ENCODE data around the gene PPP2R5D. TPM values are rescaled to one million over a fixed set of nuclear protein-coding genes. Genes with fewer than 3 reads are reported as not detected.

Gene PPP2R5D
- total RNA-seq, 1 experiment from 2014 or later, result 53.7 TPM

- Histone ChIP-seq H3K9me2 (ENCODE audit: insufficient read depth) (no peaks in the 10 kb centered on the region), H3K27me3 (ENCODE audit: insufficient read depth, low read depth) (no peaks in the 10 kb centered on the region), H3K79me2 (ENCODE audit: low read depth) (no peaks in the 10 kb centered on the region), H3F3A (ENCODE audit: insufficient read depth, low read depth) (peaks cover 22% of the 10 kb centered on the region), H4K20me1 (ENCODE audit: insufficient read depth) (no peaks in the 10 kb centered on the region), H2AFZ (no peak overlapping the region), H3K4me1 (replicated peaks; ENCODE audit: insufficient read depth) (peaks cover 25% of the 10 kb centered on the region), H3K9me3 (ENCODE audit: insufficient read depth, low read depth) (no peaks in the 10 kb centered on the region), H3K27ac (no peak overlapping the region), H3K4me2 (no peak overlapping the region), H3K36me3 (ENCODE audit: low read depth) (no peaks in the 10 kb centered on the region; the same call in 1 of the 2 replicates), H3K4me3 (no peak overlapping the region)
- CTCF ChIA-PET, result no interaction called here
- TF ChIP-seq EZH2 (IDR thresholded peaks at IDR 0.05; ENCODE audit: low read depth) (no peak), CTCF (conservative IDR thresholded peaks at IDR 0.05) (no peak)
- POLR2A ChIA-PET (ENCODE audit: unreplicated experiment), result no interaction called here
- intact Hi-C loops (cut with micrococcal nuclease; ENCODE audit: unreplicated experiment), result no loop called here
- no peak for DNase-seq
- no TSS peak for BruUV-seq (replicated peaks)
Observed at GRCh38 chr6:42967228-42967627, 17.1 kb upstream of the PPP2R5D start.

- H3K9me3 ChIP-seq (ENCODE audit: insufficient read depth, low read depth), result no peaks in the 10 kb centered on the region
- ChIA-PET CTCF (no interaction called here), POLR2A (ENCODE audit: unreplicated experiment) (no interaction called here)
- H3K79me2 ChIP-seq (ENCODE audit: low read depth), result no peaks in the 10 kb centered on the region
- no peaks in the 10 kb centered on the region for H3K27me3 ChIP-seq (ENCODE audit: insufficient read depth, low read depth)
- peaks cover 25% of the 10 kb centered on the region for H3K4me1 ChIP-seq (replicated peaks; ENCODE audit: insufficient read depth)
- DNase-seq, result no peak
- BruUV-seq (replicated peaks), result no TSS peak
- peaks cover 24% of the 10 kb centered on the region for H3F3A ChIP-seq (ENCODE audit: insufficient read depth, low read depth)
- H3K4me2 ChIP-seq, result no peak overlapping the region
- H3K9me2 ChIP-seq (ENCODE audit: insufficient read depth), result no peaks in the 10 kb centered on the region
- H3K4me3 ChIP-seq, result no peak overlapping the region
- intact Hi-C loops (cut with micrococcal nuclease; ENCODE audit: unreplicated experiment), result no loop called here
- TF ChIP-seq EZH2 (IDR thresholded peaks at IDR 0.05; ENCODE audit: low read depth) (no peak), CTCF (conservative IDR thresholded peaks at IDR 0.05) (no peak)
- H3K27ac ChIP-seq, result no peak overlapping the region
- H2AFZ ChIP-seq, result no peak overlapping the region
- no peaks in the 10 kb centered on the region; the same call in 1 of the 2 replicates for H3K36me3 ChIP-seq (ENCODE audit: low read depth)
- no peaks in the 10 kb centered on the region for H4K20me1 ChIP-seq (ENCODE audit: insufficient read depth)
Observed at GRCh38 chr6:42968126-42968701, 16.2 kb upstream of the PPP2R5D start.

- peaks cover 25% of the 10 kb centered on the region for H3K4me1 ChIP-seq (replicated peaks; ENCODE audit: insufficient read depth)
- no peak for DNase-seq
- H3K27me3 ChIP-seq (ENCODE audit: insufficient read depth, low read depth), result no peaks in the 10 kb centered on the region
- H4K20me1 ChIP-seq (ENCODE audit: insufficient read depth), result no peaks in the 10 kb centered on the region
- no peak overlapping the region for H3K4me2 ChIP-seq
- BruUV-seq (replicated peaks), result no TSS peak
- no peaks in the 10 kb centered on the region for H3K79me2 ChIP-seq (ENCODE audit: low read depth)
- intact Hi-C loops (cut with micrococcal nuclease; ENCODE audit: unreplicated experiment), result no loop called here
- H3K27ac ChIP-seq, result no peak overlapping the region
- H3K36me3 ChIP-seq (ENCODE audit: low read depth), result no peaks in the 10 kb centered on the region; the same call in 1 of the 2 replicates
- ChIA-PET CTCF (interaction anchor here (0.6 kb wide), 1 partner anchor 10 kb away, joined by 3 read pairs; the partner anchor contains the start of gene PEX6), POLR2A (ENCODE audit: unreplicated experiment) (no interaction called here)
- no peak overlapping the region for H2AFZ ChIP-seq
- TF ChIP-seq CTCF (conservative IDR thresholded peaks at IDR 0.05) (no peak), EZH2 (IDR thresholded peaks at IDR 0.05; ENCODE audit: low read depth) (no peak)
- H3K4me3 ChIP-seq, result no peak overlapping the region
- H3F3A ChIP-seq (ENCODE audit: insufficient read depth, low read depth), result peaks cover 24% of the 10 kb centered on the region
- no peaks in the 10 kb centered on the region for H3K9me3 ChIP-seq (ENCODE audit: insufficient read depth, low read depth)
- no peaks in the 10 kb centered on the region for H3K9me2 ChIP-seq (ENCODE audit: insufficient read depth)
Observed at GRCh38 chr6:42968783-42969182, 15.6 kb upstream of the PPP2R5D start.

All from PC-9 (cell line).